HG03097 (cell line): Measurements from ENCODE around the gene MLLT3.

Experiments
- ATAC-seq: cut with Tn5 transposase; IDR thresholded peaks from one replicate; pipeline ENCODE4 v1.9.1; 2021; ENCODE audit not compliant: unreplicated experiment, low FRiP score

The MLLT3 gene

DNA sequence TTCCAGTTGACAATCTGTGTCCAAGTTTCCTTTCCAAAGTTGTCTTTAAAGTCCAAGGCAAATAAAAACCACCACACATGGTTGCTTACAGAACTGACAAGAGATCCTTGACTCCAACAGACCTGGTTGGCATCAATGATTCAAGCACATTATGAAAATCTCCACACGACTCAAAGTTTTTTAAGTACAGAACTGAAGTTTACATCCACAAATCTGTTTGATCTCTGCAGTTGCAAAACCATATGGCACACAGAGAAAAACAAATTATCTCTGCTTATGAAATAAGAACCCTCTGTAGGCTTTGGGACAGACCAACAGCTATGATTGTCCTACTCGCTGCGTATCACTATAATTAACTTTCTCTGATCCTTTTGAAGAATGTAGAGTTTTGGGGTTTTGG is 60.8 kb downstream of the MLLT3 start:
- ATAC-seq = no peak

DNA sequence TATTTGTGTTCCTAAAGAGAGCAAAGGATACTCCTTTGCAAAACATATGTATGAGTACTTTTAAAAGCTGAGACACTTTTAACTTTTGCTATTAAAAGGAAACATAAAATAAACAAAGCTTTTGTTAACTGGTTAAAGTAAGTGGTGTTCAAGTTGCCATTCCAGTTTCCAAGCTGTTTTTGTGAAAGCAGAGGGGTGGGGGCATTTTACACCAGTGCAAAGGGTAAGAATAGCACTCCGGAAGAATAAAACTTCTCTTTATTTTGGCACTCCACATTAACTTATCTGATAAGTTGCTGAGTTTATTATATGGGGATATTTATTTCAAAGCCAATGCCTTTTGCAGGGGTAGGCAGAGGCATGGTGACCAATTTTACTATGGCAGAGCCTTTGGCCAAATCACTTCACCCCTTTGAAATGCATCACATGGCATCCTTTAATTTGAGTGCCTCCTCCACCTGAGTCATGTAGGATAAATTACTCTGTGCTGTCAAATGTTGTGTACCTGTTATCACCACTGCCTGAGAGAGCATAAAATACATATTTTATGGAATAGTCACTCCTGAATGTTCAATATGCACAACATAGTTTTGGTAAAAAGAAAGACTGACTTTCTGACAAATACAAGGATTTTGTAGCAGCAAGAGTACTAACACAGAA is 62.9 kb downstream of the MLLT3 start:
- no peak for ATAC-seq

DNA sequence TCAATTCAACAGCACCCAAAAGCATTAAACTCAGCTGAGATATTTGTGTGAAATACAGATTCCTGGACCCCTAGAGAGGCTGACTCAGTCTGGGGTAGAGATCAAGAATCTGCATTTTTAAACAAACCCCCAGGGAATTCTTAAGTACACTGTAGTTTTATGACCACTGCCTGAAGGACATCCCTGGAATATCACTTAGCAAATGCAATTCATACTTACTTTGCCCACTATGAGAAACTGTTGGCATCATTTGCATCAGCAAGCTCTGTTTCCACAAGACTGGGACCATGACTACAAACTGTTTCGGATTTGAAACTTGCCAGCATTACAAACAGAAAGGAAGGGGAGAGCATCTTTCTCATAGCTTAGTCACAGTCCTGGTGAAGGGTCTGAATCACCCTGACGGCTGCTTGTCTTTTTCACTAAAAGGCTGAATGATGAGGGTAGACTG is 63.7 kb downstream of the MLLT3 start:
- no peak for ATAC-seq

DNA sequence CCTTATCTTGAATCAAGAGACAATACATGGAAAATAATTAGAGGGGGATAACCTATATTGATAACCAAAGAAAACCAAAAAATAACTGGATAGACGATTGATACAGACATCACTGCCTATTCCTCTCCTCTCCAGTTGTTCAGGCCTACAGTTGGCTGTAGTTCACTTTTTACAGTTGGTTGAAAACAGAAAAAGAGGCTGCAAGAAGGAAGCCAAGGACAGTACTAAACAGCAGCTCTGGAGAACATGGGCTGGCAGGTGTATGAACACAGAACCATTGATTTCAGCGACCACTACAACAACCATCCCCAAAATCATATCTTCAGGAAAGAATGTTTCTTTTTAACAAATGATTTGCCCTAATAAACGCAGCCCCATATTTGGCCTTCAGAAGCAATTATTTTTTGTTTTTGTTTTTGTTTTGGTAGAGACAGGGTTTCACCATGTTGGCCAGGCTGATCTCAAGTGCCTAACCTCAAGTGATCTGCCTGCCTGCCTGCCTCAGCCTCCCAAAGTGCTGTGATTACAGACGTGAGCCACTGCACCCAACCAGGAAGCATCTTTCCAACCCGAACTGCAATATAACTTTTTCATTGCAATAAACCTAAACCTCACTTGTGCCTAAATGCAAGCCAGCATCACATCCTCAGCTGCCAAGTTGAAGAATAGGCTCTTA is 64.3 kb downstream of the MLLT3 start:
- no peak for ATAC-seq

DNA sequence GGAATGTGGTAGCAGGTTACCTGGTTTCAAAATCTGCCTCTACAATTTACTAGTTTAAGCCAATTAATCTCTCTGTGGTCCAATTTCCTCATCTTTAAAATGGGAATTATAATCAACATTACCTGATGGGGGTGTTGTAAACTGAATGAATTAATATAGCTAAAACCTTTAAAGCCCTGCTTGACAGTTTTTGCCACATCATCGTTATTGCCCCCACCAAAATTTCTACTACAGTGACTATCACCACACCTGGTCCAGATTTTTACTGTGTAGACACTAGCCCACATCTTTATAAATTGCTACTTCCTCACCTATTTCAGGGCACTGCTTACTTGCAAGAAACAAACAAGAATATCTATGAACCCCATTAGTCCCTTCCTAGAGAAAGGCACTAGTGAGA is 65.0 kb downstream of the MLLT3 start:
- ATAC-seq = no peak

DNA sequence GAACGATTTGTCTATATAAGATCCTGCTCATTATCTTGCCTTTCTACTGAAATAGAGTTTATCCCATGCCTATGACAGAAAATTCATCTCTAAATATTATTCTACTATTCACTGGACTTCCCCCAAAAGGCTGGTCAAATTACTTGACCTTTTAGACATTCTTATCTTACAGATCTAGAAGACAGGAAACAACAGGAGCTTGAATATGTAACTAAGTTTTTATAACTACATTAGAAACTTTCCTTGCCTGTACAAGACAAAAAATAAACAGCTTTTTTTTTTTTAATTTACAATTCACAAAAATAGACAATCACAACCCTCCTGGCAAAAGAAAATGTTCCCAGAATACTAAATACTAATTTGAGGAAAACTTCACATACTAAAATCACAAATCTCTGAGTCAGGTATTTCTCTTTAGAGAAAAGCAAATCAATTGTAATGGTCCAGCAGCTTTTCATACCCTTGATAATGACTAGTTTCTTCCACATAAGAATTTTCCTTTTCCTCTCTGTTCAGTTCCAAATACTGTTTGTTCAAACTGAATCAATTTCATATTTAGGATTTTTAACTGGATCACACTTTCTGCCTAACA is 68.6 kb downstream of the MLLT3 start:
- peak; percentile 33 for ATAC-seq

DNA sequence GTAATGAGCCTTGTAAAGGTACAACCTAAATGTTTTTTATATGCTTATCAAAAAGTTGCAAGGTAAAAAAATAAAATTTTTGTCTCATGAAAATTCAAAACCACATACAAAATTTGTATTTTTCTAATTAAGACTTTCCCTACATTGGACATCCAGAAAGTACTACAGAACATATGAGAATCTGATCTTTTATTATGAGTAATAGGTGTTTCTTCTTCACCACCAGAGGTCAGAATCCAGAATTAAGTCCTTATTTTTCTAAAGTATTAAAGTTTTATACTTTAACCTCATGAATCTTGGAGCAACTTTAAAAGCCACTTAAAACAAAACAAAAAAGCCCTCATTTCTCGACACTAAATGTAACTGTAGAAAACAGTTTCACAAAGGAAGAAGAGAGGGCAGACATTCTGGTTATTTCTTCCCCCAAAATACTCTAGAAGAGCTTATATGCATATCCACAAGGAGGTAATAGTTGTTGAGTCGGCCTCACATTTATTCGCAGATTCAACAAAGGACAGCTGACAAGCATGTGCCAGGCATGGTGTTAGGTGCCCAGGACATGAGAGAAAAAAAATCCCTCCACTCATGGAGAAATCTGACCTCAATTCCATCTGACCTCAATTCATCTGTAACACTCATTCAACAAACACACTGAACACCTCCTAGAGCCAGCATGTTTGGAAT is 69.3 kb downstream of the MLLT3 start:
- peak; percentile 18 for ATAC-seq

DNA sequence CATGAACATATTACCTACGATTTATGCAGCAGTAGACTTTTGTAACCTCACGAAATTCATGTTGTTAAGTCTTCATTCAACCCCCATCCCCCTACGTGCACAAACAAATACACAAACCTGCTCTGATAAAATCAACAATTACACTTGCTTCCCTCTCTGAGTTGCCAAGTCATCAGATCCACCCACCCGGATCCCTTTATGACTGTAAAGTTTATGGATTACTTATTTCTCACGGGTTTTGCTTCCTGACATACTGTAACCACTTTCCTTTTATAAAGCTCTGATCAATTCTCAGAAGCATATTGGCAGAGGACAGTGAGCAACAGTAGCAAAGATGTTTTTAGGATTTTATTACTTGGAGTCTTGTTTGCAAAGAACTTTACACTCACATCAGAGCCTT is 70.5 kb downstream of the MLLT3 start:
- peak; percentile 55 for ATAC-seq

DNA sequence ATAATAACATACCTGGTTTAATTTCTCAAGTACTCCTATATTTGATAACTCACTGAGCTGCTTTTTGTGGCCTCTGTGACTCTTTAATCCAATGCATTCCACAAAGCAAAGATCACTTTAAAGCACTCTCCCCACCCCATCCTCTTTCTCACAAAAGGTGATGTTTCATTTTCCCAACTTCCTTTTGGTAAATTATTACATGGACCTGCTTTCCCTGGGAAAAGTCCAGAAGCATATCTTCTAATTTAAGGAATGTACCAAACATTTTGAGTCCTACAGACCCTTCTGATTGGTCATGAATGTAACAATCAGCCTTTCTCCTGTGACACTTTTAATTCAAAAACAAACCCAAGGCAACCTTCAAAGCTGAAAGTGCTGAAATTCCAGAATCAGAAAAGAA is 71.1 kb downstream of the MLLT3 start:
- ATAC-seq = no peak

DNA sequence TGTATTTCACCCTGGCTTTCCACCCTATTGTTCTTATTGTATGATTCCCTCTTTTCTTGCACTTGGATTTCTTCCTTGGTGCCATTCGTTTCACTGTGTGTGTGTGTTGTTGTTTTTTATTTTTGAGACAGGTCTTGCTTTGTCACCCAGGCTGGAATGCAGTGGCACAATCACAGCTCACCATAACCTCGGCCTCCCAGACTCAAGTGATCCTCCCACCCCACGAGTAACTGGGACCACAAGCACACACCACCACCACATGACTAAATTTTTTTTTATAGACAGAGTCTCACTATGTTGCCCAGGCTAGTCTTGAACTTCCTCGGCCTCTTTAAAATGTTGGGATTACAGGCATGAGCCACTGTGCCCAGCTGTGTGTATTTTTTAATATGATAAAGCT is 72.0 kb downstream of the MLLT3 start:
- no peak for ATAC-seq

DNA sequence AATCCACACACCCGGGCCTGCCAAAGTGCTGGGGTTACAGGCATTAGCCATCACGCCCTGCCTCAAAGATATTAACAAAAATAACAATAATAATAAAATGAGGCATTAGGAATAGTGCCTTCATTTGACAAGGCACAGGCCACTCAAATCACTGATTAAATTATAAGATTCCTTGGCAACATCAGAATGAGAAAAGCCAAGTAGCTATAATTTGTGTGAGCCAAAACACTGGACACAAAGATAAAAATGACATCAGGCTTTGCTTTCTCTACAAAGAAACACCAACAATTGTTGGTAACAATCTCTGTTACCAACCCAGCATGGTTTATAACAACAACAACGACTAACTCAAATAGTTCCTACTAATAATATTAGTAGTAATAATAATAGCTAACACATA is 73.2 kb downstream of the MLLT3 start:
- no peak for ATAC-seq

DNA sequence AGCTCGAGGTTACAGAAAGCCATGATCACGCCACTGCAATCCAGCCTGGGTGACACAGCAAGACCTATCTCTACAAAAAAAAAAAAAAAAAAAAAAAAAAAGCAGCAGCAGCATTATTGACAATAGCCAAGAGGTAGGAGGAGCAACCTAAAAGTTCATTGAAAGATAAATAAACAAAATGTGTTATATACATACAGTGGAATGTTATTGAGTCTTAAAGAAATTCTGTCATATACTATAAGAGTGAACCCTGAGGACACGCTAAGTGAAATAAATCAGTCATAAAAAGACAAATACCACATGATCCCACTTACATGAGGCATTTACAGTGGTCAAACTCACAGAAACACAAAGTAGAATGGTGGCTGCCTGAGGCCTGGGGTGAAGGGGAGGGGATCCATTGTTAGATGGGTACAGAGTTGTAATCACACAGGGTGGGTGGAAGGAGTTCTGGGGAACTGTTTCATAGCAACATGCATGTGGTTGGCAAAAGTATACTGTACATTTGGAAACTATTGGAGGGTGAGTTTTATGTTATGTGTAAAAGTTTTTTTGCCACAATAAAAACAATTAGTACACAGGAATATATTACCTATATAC is 77.2 kb downstream of the MLLT3 start:
- ATAC-seq = no peak

DNA sequence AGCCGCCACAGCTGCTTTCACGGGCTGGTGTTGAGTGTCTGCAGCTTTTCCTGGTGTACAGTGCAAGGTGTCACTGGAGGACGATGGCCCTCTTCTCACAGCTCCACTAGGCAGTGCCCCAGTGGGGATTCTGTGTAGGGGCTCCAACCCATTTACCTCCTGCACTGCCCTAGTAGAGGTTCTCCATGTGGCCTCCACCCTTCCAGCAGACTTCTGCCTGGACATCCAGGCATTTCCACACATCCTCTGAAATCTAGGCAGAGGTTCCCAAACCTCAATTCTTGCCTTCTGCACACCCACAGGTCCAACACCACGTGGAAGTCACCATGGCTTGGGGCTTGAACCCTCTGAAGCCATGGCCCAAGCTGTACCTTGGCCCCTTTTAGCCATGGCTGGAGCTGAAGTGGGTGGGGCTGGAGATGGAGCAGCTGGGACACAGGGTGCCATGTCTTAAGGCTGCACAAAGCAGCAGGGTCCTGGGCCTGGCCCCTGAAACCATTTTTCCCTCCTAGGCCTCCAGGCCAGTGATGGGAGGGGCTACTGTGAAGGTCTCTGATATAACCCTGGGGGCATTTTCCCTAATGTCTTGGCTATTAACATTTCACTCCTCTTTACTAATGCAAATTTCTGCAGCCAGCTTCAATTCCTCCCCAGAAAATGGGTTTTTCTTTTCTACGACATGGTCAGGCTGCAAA is 82.0 kb downstream of the MLLT3 start:
- no peak for ATAC-seq

DNA sequence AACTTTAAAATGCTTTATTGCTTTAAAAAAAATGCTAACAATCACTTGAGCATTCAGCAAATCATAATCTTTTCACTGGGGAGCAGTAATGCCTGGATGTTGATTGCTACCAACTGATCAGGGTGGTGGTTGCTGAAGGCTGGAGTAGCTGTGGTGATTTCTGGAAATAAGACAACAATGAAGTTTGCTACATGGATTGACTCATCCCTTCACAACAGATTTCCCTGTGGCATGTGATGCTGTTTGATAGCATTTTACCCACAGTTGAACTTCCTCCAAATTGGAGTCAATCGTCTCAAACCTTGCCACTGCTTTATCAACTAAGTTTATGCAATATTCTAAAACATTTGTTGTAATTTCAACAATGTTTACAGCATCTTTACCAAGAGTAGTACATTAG is 83.3 kb downstream of the MLLT3 start:
- ATAC-seq = no peak

DNA sequence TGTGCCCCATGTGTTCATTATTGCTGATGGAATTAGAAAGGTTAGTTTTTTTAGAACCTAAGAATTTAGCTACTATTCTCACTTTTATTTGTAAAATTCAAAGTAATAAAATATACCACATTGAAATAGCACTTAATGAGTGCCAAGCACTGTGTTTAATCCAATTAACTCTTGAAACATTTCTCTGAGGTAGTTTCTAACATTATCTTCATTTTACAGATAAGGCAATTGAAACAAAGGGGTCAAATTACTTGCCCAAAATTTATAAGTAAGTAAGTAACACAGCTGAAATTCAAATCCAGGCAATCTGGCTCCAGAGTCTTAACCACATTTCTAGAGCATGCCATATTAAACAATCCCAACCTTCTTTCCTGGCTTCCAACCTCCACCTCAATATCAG is 84.2 kb downstream of the MLLT3 start:
- no peak for ATAC-seq

DNA sequence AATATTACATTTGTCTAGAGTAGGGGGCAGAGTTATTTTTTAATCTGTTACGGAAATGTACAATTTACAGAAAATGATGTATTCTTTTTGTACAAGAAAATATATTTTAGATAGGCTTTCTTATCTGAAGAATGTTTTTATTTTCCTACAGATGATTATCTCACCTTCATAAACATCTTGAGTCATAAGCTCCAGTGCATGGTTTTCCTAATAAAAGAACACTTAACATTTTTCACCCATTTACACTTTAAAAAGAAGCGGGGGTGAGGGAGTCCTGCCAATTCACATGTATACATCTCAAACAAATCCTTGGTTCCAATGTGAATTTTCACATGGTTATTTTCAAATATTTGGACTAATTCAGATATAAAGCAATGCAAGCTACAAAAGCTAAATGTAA is 85.0 kb downstream of the MLLT3 start:
- ATAC-seq = no peak

DNA sequence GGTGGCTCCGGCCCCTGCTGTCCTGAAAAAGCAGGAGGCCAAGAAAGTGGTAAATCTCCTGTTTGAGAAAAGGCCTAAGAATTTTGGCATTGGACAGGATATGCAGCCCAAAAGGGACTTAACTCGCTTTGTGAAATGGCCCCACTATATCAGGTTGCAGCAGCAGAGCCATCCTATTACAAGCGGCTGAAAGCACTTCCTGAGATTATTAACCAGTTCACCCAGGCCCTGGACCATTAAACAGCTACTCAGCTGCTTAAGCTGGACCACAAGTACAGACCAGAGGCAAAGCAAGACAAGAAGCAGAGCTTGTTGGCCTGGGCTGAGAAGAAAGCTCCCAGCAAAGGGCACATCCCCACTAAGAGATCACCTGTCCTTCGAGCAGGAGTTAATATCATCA is 89.7 kb downstream of the MLLT3 start:
- no peak for ATAC-seq

DNA sequence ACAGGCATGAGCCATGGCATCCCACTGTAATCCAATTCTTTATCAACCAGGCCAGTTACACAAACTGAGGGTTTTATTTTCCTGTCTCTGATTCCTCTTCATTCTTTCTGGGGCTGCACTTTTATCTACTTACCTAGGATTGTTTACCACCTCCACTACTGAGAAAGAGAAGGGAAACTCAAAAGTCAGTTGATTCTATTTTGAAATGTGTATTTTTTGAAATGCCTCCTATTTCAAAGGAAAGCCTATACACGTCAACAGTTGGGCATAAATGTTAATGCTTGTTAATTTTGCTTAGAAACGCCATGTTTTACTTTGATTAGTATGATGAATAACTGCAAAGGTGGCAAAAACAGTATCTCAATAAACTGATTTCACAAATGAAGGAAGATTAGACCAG is 92.5 kb downstream of the MLLT3 start:
- no peak for ATAC-seq

DNA sequence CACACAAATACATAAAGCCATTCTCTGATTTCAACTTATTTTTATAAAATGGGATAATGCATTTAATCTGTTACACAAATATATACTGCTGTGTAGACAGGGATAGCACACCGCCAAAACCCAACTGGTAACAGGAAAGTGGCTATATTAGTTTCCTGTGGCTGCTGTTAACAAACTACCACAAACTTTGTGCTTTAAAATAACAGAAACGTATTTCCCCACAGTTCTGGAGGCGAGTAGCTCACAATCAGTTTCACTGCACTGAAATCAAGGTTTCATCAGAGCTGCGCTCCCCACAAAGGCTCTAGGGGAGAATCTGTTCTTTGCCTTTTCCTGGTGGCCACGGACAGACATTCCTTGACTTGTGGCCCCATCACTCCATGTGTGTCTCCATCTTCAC is 94.0 kb downstream of the MLLT3 start:
- ATAC-seq = no peak

DNA sequence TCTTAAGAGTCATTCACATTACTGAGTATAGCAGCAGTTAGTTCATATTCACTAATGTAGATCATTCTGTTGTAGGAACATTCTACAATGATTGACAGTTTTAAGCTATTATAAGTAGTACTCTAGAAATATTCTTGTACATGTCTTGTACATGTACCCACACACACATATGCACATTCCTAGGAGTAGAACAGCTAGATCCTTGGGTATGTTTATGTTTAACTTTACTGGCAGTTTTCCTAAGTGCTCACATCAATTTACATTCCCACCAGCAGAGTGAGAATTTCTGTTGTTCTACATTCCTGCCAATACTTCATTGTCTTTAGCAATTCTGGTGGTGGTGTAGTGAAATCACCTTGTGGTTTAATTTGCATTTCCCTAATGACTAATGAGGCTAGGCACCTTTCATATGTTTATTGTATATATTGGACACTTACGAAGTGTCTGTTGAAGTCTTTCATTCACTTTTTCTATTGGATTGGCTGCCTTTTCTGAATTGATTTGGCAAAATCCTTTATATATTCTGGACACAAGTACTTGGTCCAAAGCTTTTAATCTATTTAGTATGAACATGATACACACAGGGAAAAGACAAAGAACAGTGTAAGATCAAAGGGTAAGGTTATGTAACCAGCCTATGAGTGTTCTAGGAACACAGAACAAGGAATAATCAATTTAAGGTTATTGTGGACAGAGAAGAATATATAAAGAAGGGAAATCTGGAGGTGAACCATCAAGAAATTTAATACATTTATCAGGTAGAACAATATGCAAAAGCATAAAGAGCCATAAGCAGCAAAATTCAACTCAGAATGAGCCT is 95.6 kb downstream of the MLLT3 start:
- peak; percentile 51 for ATAC-seq
